HEK293 (cell line): ENCODE measurements around the gene LXN.

Experiments
- CTCF ChIA-PET: fragments of 350-600 bp; formaldehyde crosslinking; extraction: SDS; loops from one replicate; lab custom pipeline; 2021; ENCODE audit warnings: antibody characterized with exemption; lab: Yijun Ruan, JAX
- POLR2A ChIA-PET: fragments of 300-600 bp; formaldehyde crosslinking; extraction: SDS; loops from one replicate; lab custom pipeline; 2020; ENCODE audit warnings: antibody characterized with exemption, inconsistent platforms; lab: Yijun Ruan, JAX
- H3K27ac ChIP-seq: fragments of 200-500 bp; sonication (Bioruptor generic); 2 replicates; pipeline ENCODE4 v1.5.1; 2014; ENCODE audit warnings: low read depth, low read length, control low read depth, inconsistent platforms; ENCODE audit errors: extremely low read depth
- H3K36me3 ChIP-seq, 2 experiments: fragments of 200-500 bp in 1 of 2; sonication (Bioruptor generic) in 1 of 2; 1 replicate in 1 of 2; 2 replicates in 1 of 2; pipeline ENCODE4 v1.5.1; 2014 to 2017; ENCODE audit warnings: inconsistent platforms in 2 of 2, low read length in 2 of 2; ENCODE audit not compliant: control insufficient read depth in 2 of 2, insufficient read depth in 1 of 2
- H3K4me1 ChIP-seq: fragments of 200-500 bp; sonication (Bioruptor generic); 2 replicates; pipeline ENCODE4 v1.5.1; 2014; ENCODE audit warnings: mild to moderate bottlenecking, low read length, inconsistent platforms; ENCODE audit not compliant: control insufficient read depth, insufficient read depth
- H3K4me3 ChIP-seq: 2 replicates; pipeline ENCODE4 v1.5.1; 2011; ENCODE audit warnings: low read depth, mild to moderate bottlenecking, control low read depth, low read length, moderate library complexity
- H3K9me3 ChIP-seq: fragments of 200-500 bp; sonication (Bioruptor generic); 2 replicates; pipeline ENCODE4 v1.5.1; 2014; ENCODE audit warnings: low read depth, low read length, inconsistent platforms; ENCODE audit not compliant: control insufficient read depth, insufficient read depth
- GLIS1 ChIP-seq: fragments of 450-650 bp; formaldehyde crosslinking; IDR thresholded peaks from 2 replicates; pipeline ENCODE4 v1.5.1; 2016; ENCODE audit warnings: missing biosample characterization, missing genetic modification characterization
- GLIS2 ChIP-seq: fragments of 450-650 bp; formaldehyde crosslinking; IDR thresholded peaks from 2 replicates; pipeline ENCODE4 v1.5.1; 2016; ENCODE audit warnings: missing biosample characterization, missing genetic modification characterization
- HOXC10 ChIP-seq: sonication (generic); formaldehyde crosslinking; IDR thresholded peaks from 2 replicates; pipeline ENCODE4 v1.8.1; 2023; ENCODE audit warnings: mild to moderate bottlenecking, missing genetic modification reagents
- SCRT2 ChIP-seq: fragments of 450-650 bp; formaldehyde crosslinking; IDR thresholded peaks from 2 replicates; pipeline ENCODE4 v1.5.1; 2016; ENCODE audit warnings: missing biosample characterization, missing genetic modification characterization
- ZBTB21 ChIP-seq: fragments of 450-650 bp; formaldehyde crosslinking; IDR thresholded peaks from 2 replicates; pipeline ENCODE4 v1.5.1; 2017; ENCODE audit warnings: missing biosample characterization, missing genetic modification characterization
- ZNF10 ChIP-seq: fragments of 450-650 bp; formaldehyde crosslinking; IDR thresholded peaks from 2 replicates; pipeline ENCODE4 v1.5.1; 2017; ENCODE audit warnings: missing biosample characterization, missing genetic modification characterization
- ZNF112 ChIP-seq: fragments of 450-650 bp; formaldehyde crosslinking; IDR thresholded peaks from 2 replicates; pipeline ENCODE4 v1.5.0; 2017; ENCODE audit warnings: missing biosample characterization, missing genetic modification characterization
- ZNF24 ChIP-seq: fragments of 450-650 bp; formaldehyde crosslinking; IDR thresholded peaks from 2 replicates; pipeline ENCODE4 v1.5.1; 2016; ENCODE audit warnings: missing biosample characterization, missing genetic modification characterization
- ZNF341 ChIP-seq: fragments of 450-650 bp; formaldehyde crosslinking; IDR thresholded peaks from 2 replicates; pipeline ENCODE4; 2016; ENCODE audit warnings: low read depth, missing biosample characterization, missing genetic modification characterization
- ZNF366 ChIP-seq: fragments of 450-650 bp; formaldehyde crosslinking; conservative IDR thresholded peaks from 2 replicates; pipeline ENCODE4 v1.5.1; 2016; ENCODE audit warnings: missing biosample characterization, missing genetic modification characterization
- ZNF510 ChIP-seq: fragments of 450-650 bp; formaldehyde crosslinking; IDR thresholded peaks from 2 replicates; pipeline ENCODE4 v1.5.1; 2018; ENCODE audit warnings: mild to moderate bottlenecking, missing genetic modification characterization, missing biosample characterization; ENCODE audit not compliant: insufficient replicate concordance
- ZNF548 ChIP-seq: fragments of 450-650 bp; formaldehyde crosslinking; IDR thresholded peaks from 2 replicates; pipeline ENCODE4 v1.5.1; 2016; ENCODE audit warnings: missing biosample characterization, missing genetic modification characterization
- ZNF626 ChIP-seq: fragments of 450-650 bp; sonication (Bioruptor Pico); formaldehyde crosslinking; IDR thresholded peaks from 2 replicates; pipeline ENCODE4 v1.5.1; 2018; ENCODE audit warnings: missing biosample characterization, missing genetic modification characterization, inconsistent platforms
- ZNF704 ChIP-seq: fragments of 450-650 bp; formaldehyde crosslinking; IDR thresholded peaks from 2 replicates; pipeline ENCODE4 v1.5.1; 2016; ENCODE audit warnings: missing biosample characterization, missing genetic modification characterization
- ZXDB ChIP-seq: fragments of 450-650 bp; formaldehyde crosslinking; IDR thresholded peaks from 2 replicates; pipeline ENCODE4 v1.5.1; 2016; ENCODE audit warnings: missing biosample characterization, missing genetic modification characterization
- TF ChIP-seq, protein P1 (sequence below): fragments of 450-650 bp; formaldehyde crosslinking; IDR thresholded peaks from 2 replicates; pipeline ENCODE4 v1.5.1; 2016; ENCODE audit warnings: missing biosample characterization, missing genetic modification characterization
- TF ChIP-seq, protein P2 (sequence below): fragments of 450-650 bp; formaldehyde crosslinking; IDR thresholded peaks from 2 replicates; pipeline ENCODE4 v1.5.1; 2017; ENCODE audit warnings: missing biosample characterization, missing genetic modification characterization
- TF ChIP-seq, protein P3 (sequence below): fragments of 450-650 bp; formaldehyde crosslinking; conservative IDR thresholded peaks from 2 replicates; pipeline ENCODE4 v1.5.1; 2016; ENCODE audit warnings: low read depth, missing biosample characterization, missing genetic modification characterization

The LXN gene

DNA sequence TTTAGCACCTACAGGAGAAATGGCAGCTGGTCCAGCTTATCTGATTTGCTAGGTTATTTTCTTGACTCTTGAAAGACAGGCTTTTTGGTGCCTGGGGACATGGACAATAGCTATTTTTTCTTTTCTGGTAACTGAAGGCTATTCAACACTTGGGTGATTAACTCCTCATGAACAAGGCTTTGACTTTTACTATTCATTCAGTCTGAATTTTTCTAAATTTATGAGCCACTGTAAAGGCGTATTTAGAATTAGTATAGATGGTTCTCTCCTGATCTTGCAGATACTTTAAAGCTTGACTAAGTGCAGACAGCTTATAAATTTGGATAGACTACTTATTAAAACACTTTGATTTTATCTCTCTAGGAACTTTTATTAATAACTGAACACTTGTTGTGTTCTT lies 46.6 kb downstream of the LXN start:
- H3K4me1 ChIP-seq, result no peaks in the 10 kb centered on the region
- no peaks in the 10 kb centered on the region for H3K36me3 ChIP-seq
- no peak for TF ChIP-seq ZBTB21 (tag by site-specific recombination)
- TF ChIP-seq, protein P1, sequence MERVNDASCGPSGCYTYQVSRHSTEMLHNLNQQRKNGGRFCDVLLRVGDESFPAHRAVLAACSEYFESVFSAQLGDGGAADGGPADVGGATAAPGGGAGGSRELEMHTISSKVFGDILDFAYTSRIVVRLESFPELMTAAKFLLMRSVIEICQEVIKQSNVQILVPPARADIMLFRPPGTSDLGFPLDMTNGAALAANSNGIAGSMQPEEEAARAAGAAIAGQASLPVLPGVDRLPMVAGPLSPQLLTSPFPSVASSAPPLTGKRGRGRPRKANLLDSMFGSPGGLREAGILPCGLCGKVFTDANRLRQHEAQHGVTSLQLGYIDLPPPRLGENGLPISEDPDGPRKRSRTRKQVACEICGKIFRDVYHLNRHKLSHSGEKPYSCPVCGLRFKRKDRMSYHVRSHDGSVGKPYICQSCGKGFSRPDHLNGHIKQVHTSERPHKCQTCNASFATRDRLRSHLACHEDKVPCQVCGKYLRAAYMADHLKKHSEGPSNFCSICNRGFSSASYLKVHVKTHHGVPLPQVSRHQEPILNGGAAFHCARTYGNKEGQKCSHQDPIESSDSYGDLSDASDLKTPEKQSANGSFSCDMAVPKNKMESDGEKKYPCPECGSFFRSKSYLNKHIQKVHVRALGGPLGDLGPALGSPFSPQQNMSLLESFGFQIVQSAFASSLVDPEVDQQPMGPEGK (tag by site-specific recombination), result no peak
- no peak for TF ChIP-seq ZNF341 (tag by site-specific recombination)
- TF ChIP-seq SCRT2 (tag by site-specific recombination), result no peak
- no peak for TF ChIP-seq ZNF548 (tag by site-specific recombination)
- no peak for TF ChIP-seq ZNF366 (tag by site-specific recombination)
- TF ChIP-seq, protein P2, sequence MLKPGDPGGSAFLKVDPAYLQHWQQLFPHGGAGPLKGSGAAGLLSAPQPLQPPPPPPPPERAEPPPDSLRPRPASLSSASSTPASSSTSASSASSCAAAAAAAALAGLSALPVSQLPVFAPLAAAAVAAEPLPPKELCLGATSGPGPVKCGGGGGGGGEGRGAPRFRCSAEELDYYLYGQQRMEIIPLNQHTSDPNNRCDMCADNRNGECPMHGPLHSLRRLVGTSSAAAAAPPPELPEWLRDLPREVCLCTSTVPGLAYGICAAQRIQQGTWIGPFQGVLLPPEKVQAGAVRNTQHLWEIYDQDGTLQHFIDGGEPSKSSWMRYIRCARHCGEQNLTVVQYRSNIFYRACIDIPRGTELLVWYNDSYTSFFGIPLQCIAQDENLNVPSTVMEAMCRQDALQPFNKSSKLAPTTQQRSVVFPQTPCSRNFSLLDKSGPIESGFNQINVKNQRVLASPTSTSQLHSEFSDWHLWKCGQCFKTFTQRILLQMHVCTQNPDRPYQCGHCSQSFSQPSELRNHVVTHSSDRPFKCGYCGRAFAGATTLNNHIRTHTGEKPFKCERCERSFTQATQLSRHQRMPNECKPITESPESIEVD (tag by site-specific recombination), result no peak
- TF ChIP-seq ZNF24 (tag by site-specific recombination), result no peak
- TF ChIP-seq ZNF510, result no peak
- TF ChIP-seq, protein P3, sequence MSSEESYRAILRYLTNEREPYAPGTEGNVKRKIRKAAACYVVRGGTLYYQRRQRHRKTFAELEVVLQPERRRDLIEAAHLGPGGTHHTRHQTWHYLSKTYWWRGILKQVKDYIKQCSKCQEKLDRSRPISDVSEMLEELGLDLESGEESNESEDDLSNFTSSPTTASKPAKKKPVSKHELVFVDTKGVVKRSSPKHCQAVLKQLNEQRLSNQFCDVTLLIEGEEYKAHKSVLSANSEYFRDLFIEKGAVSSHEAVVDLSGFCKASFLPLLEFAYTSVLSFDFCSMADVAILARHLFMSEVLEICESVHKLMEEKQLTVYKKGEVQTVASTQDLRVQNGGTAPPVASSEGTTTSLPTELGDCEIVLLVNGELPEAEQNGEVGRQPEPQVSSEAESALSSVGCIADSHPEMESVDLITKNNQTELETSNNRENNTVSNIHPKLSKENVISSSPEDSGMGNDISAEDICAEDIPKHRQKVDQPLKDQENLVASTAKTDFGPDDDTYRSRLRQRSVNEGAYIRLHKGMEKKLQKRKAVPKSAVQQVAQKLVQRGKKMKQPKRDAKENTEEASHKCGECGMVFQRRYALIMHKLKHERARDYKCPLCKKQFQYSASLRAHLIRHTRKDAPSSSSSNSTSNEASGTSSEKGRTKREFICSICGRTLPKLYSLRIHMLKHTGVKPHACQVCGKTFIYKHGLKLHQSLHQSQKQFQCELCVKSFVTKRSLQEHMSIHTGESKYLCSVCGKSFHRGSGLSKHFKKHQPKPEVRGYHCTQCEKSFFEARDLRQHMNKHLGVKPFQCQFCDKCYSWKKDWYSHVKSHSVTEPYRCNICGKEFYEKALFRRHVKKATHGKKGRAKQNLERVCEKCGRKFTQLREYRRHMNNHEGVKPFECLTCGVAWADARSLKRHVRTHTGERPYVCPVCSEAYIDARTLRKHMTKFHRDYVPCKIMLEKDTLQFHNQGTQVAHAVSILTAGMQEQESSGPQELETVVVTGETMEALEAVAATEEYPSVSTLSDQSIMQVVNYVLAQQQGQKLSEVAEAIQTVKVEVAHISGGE (tag by site-specific recombination), result no peak
- TF ChIP-seq ZNF112 (tag by site-specific recombination), result no peak
- no peak for TF ChIP-seq GLIS1 (tag by site-specific recombination)
- no peak for TF ChIP-seq GLIS2 (tag by site-specific recombination)
- no peak for TF ChIP-seq ZXDB
- no peak for TF ChIP-seq HOXC10 (CRISPR knock-in tag)
- no peak for TF ChIP-seq ZNF704 (tag by site-specific recombination)
- TF ChIP-seq ZNF626 (tag by site-specific recombination), result no peak
- no peak for TF ChIP-seq ZNF10 (tag by site-specific recombination)
- H3K4me3 ChIP-seq, result no peak overlapping the region
- ChIA-PET POLR2A (no interaction called here), CTCF (interaction anchor here (0.7 to 1.6 kb wide), 2 partner anchors 18 to 1085 kb away, joined by 3 to 7 read pairs; partner anchors contain the start of gene GFM1)
- H3K9me3 ChIP-seq, result no peaks in the 10 kb centered on the region
- H3K27ac ChIP-seq, result no peak overlapping the region
